Pulmonary artery endothelial cell (primary cell): ENCODE results near the gene RNF19B. TPM values are rescaled to one million over a fixed set of nuclear protein-coding genes. Genes with fewer than 3 reads are reported as not detected.

ENCODE experiments used
- DNase-seq: peaks from one replicate; pipeline ENCODE4 v3.0.0-alpha.2; 2011; ENCODE audit warnings: low read depth, low spot score
- total RNA-seq: library from RNA; depleted of rRNA; stranded (reverse); fragments of >200 nt; gene quantifications from 2 replicates; pipeline ENCODE4 v1.2.3, GENCODE V29; 2014

Gene RNF19B
- total RNA-seq, 1 donor from 2014 or later: 30.9 TPM

GRCh38 chr1:32889731-32890278 lies 74.8 kb downstream of the RNF19B start:
- DNase-seq: no peak

- no peak for DNase-seq
Measured at GRCh38 chr1:32888677-32889420, 75.8 kb downstream of the RNF19B start.

DNA sequence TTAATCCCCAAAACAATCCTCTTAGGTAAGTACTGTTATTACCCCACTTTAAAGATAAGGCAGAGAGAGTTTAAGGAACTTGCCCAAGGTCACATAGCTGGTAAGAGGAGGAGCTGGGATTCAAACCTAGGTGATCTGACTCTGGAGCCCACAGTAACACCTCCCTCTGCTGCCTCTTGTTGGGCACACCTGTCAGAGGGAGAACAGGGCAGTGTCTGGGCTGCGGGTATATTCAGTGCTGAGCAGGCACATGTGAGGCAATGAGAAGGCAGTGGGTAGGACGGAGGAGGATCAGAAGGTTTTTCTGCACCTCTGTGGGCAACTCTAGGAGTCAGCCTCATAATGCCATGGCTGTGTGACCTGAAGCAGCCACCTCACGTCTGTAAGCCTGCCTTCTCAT lies 76.5 kb downstream of the RNF19B start:
- DNase-seq: no peak

DNA sequence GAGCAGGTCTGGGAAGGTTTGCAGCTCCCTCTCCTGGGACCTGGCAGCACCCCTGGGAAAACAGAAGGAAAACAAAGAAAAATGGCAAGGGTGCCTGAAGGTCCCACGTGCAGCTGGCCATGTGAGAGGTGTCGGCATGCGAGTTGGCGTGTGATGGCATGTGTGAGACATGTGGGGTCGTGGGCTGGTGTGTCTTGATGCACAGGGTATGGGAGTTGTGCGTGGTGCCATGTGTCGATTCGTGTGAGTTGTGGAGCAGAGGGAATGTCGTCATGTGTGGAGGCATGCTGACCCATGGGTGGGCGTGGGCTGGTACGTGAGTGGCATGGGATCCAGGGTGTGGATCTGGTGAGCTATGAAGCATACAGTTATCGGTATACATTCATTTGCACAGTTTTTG lies 77.0 kb downstream of the RNF19B start:
- no peak for DNase-seq

- no peak for DNase-seq
Measured at GRCh38 chr1:32886828-32887414, 77.7 kb downstream of the RNF19B start.

Other genes with a start within 250 kb of the RNF19B start
- gene YARS1, start 147.5 kb downstream of the RNF19B start, total RNA-seq: 113 and 144 TPM in 2 replicates
- gene S100PBP, start 147.2 kb downstream of the RNF19B start, total RNA-seq: 18.3 and 34.0 TPM in 2 replicates
- 0.25 and 0.40 TPM in 2 replicates for gene FNDC5, start 93.9 kb downstream of the RNF19B start, total RNA-seq
- not detected in 2 replicates for gene HPCA, start 78.3 kb downstream of the RNF19B start, total RNA-seq
- gene TMEM54, start 63.4 kb downstream of the RNF19B start, total RNA-seq: 53.0 and 53.6 TPM in 2 replicates
- gene AK2, start 72.1 kb upstream of the RNF19B start, total RNA-seq: 102 and 132 TPM in 2 replicates
- gene AZIN2, start 116.3 kb upstream of the RNF19B start, total RNA-seq: 0.74 and 0.99 TPM in 2 replicates
- gene TRIM62, start 217.2 kb upstream of the RNF19B start, total RNA-seq: 1.1 and 1.5 TPM in 2 replicates